GM18508 (cell line): ENCODE results near the gene ARHGEF37.
"Not testable (repeated sequence)": the region's sequence is repeated elsewhere in the genome, so short reads cannot be mapped to it uniquely, and the experiment has no call there.

Experiments used
- ATAC-seq: cut with Tn5 transposase; IDR thresholded peaks from one replicate; pipeline ENCODE4 v1.9.1; 2021; ENCODE audit warnings: moderate number of reproducible peaks; ENCODE audit not compliant: insufficient read depth, unreplicated experiment

Gene ARHGEF37

GRCh38 chr5:149581192-149581861 is at the start of gene ARHGEF37:
TSS of gene ARHGEF37 (plus strand) at chr5:149581498. CDS start at chr5:149597770, 16,272 bp downstream.
- ATAC-seq: no peak

- no peak for ATAC-seq
Observed at GRCh38 chr5:149532413-149532812, 48.9 kb upstream of the ARHGEF37 start.

GRCh38 chr5:149535787-149536186 is 45.5 kb upstream of the ARHGEF37 start:
- not testable (repeated sequence) for ATAC-seq

GRCh38 chr5:149537374-149537975 is 43.8 kb upstream of the ARHGEF37 start:
- ATAC-seq: no peak

GRCh38 chr5:149540089-149540488 is 41.2 kb upstream of the ARHGEF37 start:
- ATAC-seq: no peak

GRCh38 chr5:149541893-149542292 is 39.4 kb upstream of the ARHGEF37 start:
- no peak for ATAC-seq

GRCh38 chr5:149543361-149544027 is 37.8 kb upstream of the ARHGEF37 start:
- ATAC-seq: no peak

GRCh38 chr5:149544028-149544420 is 37.3 kb upstream of the ARHGEF37 start:
- no peak for ATAC-seq

GRCh38 chr5:149545327-149545726 is 36.0 kb upstream of the ARHGEF37 start:
- ATAC-seq: no peak

- ATAC-seq: no peak
Observed at GRCh38 chr5:149546974-149547373, 34.3 kb upstream of the ARHGEF37 start.

GRCh38 chr5:149549461-149550267 is 31.6 kb upstream of the ARHGEF37 start:
- peak; percentile 31 for ATAC-seq

- no peak for ATAC-seq
Observed at GRCh38 chr5:149550268-149550583, 31.1 kb upstream of the ARHGEF37 start.

GRCh38 chr5:149550594-149551226 is 30.6 kb upstream of the ARHGEF37 start:
- no peak for ATAC-seq

- ATAC-seq: peak; percentile 76
Observed at GRCh38 chr5:149551227-149552037, 29.9 kb upstream of the ARHGEF37 start, which contains the start of gene CSNK1A1. TSS of gene CSNK1A1 (minus strand) at chr5:149551439. CDS start at chr5:149550964, 475 bp downstream.

GRCh38 chr5:149552038-149552494 is 29.2 kb upstream of the ARHGEF37 start:
- ATAC-seq: no peak

GRCh38 chr5:149552553-149553160 is 28.6 kb upstream of the ARHGEF37 start:
- ATAC-seq: no peak

- no peak for ATAC-seq
Observed at GRCh38 chr5:149559706-149560105, 21.6 kb upstream of the ARHGEF37 start.

GRCh38 chr5:149561848-149562247 is 19.4 kb upstream of the ARHGEF37 start:
- no peak for ATAC-seq

GRCh38 chr5:149563466-149563865 is 17.8 kb upstream of the ARHGEF37 start:
- ATAC-seq: no peak
